Neural cell (in vitro differentiated cells): Measurements from ENCODE around the gene INPP5F. TPM values are rescaled to one million over a fixed set of nuclear protein-coding genes. Genes with fewer than 3 reads are reported as not detected.

Experiments
- H2AFZ ChIP-seq: fragments of 200-600, 300-800 bp; sonication (generic), shearing (Covaris generic); 2 replicates; pipeline ENCODE4 v1.6.0; 2014; ENCODE audit warnings: low read depth, mild to moderate bottlenecking, antibody characterized with exemption, low read length, moderate library complexity
- H3F3A ChIP-seq: fragments of 200-600 bp; shearing (Covaris generic); 2 replicates; pipeline ENCODE4 v1.6.1; 2016; ENCODE audit warnings: mild to moderate bottlenecking, moderate library complexity, mixed read lengths, antibody characterized with exemption, low read length; ENCODE audit not compliant: insufficient read depth, poor library complexity, severe bottlenecking
- H3K27ac ChIP-seq: fragments of 200-600, 300-800 bp; sonication (generic), shearing (Covaris generic); 2 replicates; pipeline ENCODE4 v1.5.1; 2014; ENCODE audit warnings: mild to moderate bottlenecking, low read length, moderate library complexity
- H3K27me3 ChIP-seq: fragments of 300-800, 200-600 bp; sonication (generic), shearing (Covaris generic); 2 replicates; pipeline ENCODE4 v1.6.0; 2014; ENCODE audit warnings: mild to moderate bottlenecking, low read depth, low read length, moderate library complexity; ENCODE audit not compliant: insufficient read depth
- H3K36me3 ChIP-seq: fragments of 300-800, 200-600 bp; sonication (generic), shearing (Covaris generic); 2 replicates; pipeline ENCODE4 v1.5.1; 2014; ENCODE audit warnings: mild to moderate bottlenecking, antibody characterized with exemption, low read length, moderate library complexity; ENCODE audit not compliant: insufficient read depth
- H3K4me2 ChIP-seq: fragments of 300-800, 200-600 bp; sonication (generic), shearing (Covaris generic); 2 replicates; pipeline ENCODE4 v1.6.0; 2014; ENCODE audit warnings: mild to moderate bottlenecking, low read length
- H3K4me3 ChIP-seq: fragments of 300-800, 200-600 bp; sonication (generic), shearing (Covaris generic); 2 replicates; pipeline ENCODE4 v1.5.1; 2014; ENCODE audit warnings: mild to moderate bottlenecking, low read length, moderate library complexity
- H3K79me2 ChIP-seq: fragments of 200-600 bp; shearing (Covaris generic); replicated peaks from 2 replicates; pipeline ENCODE4 v1.6.0; 2014; ENCODE audit warnings: mild to moderate bottlenecking, low read length, moderate library complexity; ENCODE audit not compliant: insufficient read depth
- H3K9ac ChIP-seq: fragments of 300-800, 200-600 bp; sonication (generic), shearing (Covaris generic); 2 replicates; pipeline ENCODE4 v1.6.1; 2016; ENCODE audit warnings: mild to moderate bottlenecking, low read length, mixed read lengths
- H3K9me2 ChIP-seq: fragments of 200-600 bp; shearing (Covaris generic); 2 replicates; pipeline ENCODE4 v1.6.1; 2016; ENCODE audit warnings: mild to moderate bottlenecking, low read length, mixed read lengths; ENCODE audit not compliant: insufficient read depth
- H3K9me3 ChIP-seq: fragments of 200-600, 300-800 bp; sonication (generic), shearing (Covaris generic); 2 replicates; pipeline ENCODE4 v1.6.1; 2016; ENCODE audit warnings: mild to moderate bottlenecking, mixed run types, low read length, moderate library complexity, mixed read lengths
- H4K20me1 ChIP-seq: fragments of 200-600 bp; shearing (Covaris generic); 2 replicates; pipeline ENCODE4 v1.6.1; 2016; ENCODE audit warnings: mild to moderate bottlenecking, mixed run types; ENCODE audit not compliant: insufficient read depth
- CTCF ChIP-seq: fragments of 450-650 bp; IDR thresholded peaks from 2 replicates; pipeline ENCODE4 v1.5.1; 2014; ENCODE audit warnings: antibody characterized with exemption, mild to moderate bottlenecking, moderate library complexity; ENCODE audit not compliant: poor library complexity, severe bottlenecking
- EP300 ChIP-seq: fragments of 450-650 bp; conservative IDR thresholded peaks from 2 replicates; pipeline ENCODE4 v1.6.1; 2014; ENCODE audit warnings: antibody characterized with exemption, mild to moderate bottlenecking, moderate library complexity; ENCODE audit not compliant: poor library complexity, severe bottlenecking
- EZH2 ChIP-seq: fragments of 200-600, 300-800 bp; shearing (Covaris generic), sonication (generic); IDR thresholded peaks from 2 replicates; pipeline ENCODE4 v1.6.1; 2014; ENCODE audit warnings: antibody characterized with exemption, low read length, borderline replicate concordance, mild to moderate bottlenecking; ENCODE audit not compliant: insufficient read depth, poor library complexity, severe bottlenecking
- MXI1 ChIP-seq: fragments of 450-650 bp; conservative IDR thresholded peaks from 2 replicates; pipeline ENCODE4 v1.6.1; 2014; ENCODE audit warnings: antibody characterized with exemption, mild to moderate bottlenecking; ENCODE audit not compliant: poor library complexity, severe bottlenecking
- POLR2AphosphoS5 ChIP-seq: IDR thresholded peaks from 2 replicates; pipeline ENCODE4 v1.6.1; 2012
- RAD21 ChIP-seq: fragments of 450-650 bp; conservative IDR thresholded peaks from 2 replicates; pipeline ENCODE4 v1.6.1; 2014; ENCODE audit warnings: antibody characterized with exemption, mild to moderate bottlenecking, moderate library complexity
- REST ChIP-seq: IDR thresholded peaks from 2 replicates; pipeline ENCODE4 v1.6.1; 2012; ENCODE audit warnings: borderline replicate concordance
- SMC3 ChIP-seq: fragments of 450-650 bp; conservative IDR thresholded peaks from 2 replicates; pipeline ENCODE4 v1.6.1; 2014; ENCODE audit warnings: antibody characterized with exemption, mild to moderate bottlenecking, moderate library complexity; ENCODE audit not compliant: poor library complexity
- TAF1 ChIP-seq: IDR thresholded peaks from 2 replicates; pipeline ENCODE4 v1.6.1; 2012; ENCODE audit warnings: low read depth
- polyA plus RNA-seq: library from polyadenylated mRNA; depleted of rRNA; stranded (reverse); fragments of >200 nt; gene quantifications from 2 replicates; pipeline ENCODE4 v1.2.3, GENCODE V29; 2014

INPP5F gene
- polyA plus RNA-seq, 1 donor from 2014 or later: 114 TPM

- Histone ChIP-seq H3K4me2 (peak overlapping the region; percentile 43), H3K36me3 (no peaks in the 10 kb centered on the region), H3K4me3 (peak overlapping the region; percentile 76), H4K20me1 (no peaks in the 10 kb centered on the region), H3F3A (no peaks in the 10 kb centered on the region), H3K27me3 (no peaks in the 10 kb centered on the region), H3K9ac (peak overlapping the region; percentile 87), H3K27ac (peak overlapping the region; percentile 81), H3K9me3 (no peaks in the 10 kb centered on the region), H3K9me2 (no peaks in the 10 kb centered on the region), H3K79me2 (peaks cover 25% of the 10 kb centered on the region), H2AFZ (peak overlapping the region; percentile 69)
- no peak for TF ChIP-seq REST
- TF ChIP-seq EP300: no peak
- no peak for TF ChIP-seq CTCF
- peak; percentile 82 for TF ChIP-seq POLR2AphosphoS5
- no peak for TF ChIP-seq EZH2
- peak; percentile 5 for TF ChIP-seq MXI1
Observed at GRCh38 chr10:119725517-119725827, 378 bp upstream of the INPP5F start.

GRCh38 chr10:119726676-119727261, 919 bp downstream of the INPP5F start:
- Histone ChIP-seq H3K79me2 (peaks cover 27% of the 10 kb centered on the region), H3K36me3 (no peaks in the 10 kb centered on the region), H3K4me2 (peak overlapping the region; percentile 80), H3K9me3 (no peaks in the 10 kb centered on the region), H3K4me3 (peak overlapping the region; percentile 76), H3K27ac (peak overlapping the region; percentile 81), H3K27me3 (no peaks in the 10 kb centered on the region), H3F3A (no peaks in the 10 kb centered on the region), H4K20me1 (no peaks in the 10 kb centered on the region), H3K9ac (peak overlapping the region; percentile 87), H2AFZ (peak overlapping the region; percentile 40), H3K9me2 (no peaks in the 10 kb centered on the region)
- TF ChIP-seq TAF1: no peak
- TF ChIP-seq CTCF: no peak
- no peak for TF ChIP-seq POLR2AphosphoS5
- no peak for TF ChIP-seq MXI1
- TF ChIP-seq REST: no peak
- no peak for TF ChIP-seq RAD21
- TF ChIP-seq SMC3: no peak
